Measurements from ENCODE around the gene POLR3K.

Gene POLR3K

DNA sequence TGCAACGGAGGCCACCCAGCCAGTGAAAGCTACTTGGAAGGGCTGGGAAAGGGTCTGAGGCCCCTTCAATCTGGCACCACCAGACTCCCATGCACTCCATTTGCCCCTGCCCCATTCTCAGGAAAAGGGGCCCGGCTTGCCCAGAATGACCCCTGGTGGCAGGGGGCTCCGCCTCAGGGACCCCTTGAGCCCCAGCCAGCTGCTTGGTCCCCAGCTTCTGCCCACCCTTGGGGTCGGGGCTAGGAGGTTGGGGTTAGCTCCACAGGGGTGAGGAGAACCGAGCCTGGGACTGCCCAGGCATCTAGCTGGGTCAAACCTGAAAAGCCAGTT, 17.8 kb upstream of the POLR3K start:
- TF ChIP-seq, protein P1, sequence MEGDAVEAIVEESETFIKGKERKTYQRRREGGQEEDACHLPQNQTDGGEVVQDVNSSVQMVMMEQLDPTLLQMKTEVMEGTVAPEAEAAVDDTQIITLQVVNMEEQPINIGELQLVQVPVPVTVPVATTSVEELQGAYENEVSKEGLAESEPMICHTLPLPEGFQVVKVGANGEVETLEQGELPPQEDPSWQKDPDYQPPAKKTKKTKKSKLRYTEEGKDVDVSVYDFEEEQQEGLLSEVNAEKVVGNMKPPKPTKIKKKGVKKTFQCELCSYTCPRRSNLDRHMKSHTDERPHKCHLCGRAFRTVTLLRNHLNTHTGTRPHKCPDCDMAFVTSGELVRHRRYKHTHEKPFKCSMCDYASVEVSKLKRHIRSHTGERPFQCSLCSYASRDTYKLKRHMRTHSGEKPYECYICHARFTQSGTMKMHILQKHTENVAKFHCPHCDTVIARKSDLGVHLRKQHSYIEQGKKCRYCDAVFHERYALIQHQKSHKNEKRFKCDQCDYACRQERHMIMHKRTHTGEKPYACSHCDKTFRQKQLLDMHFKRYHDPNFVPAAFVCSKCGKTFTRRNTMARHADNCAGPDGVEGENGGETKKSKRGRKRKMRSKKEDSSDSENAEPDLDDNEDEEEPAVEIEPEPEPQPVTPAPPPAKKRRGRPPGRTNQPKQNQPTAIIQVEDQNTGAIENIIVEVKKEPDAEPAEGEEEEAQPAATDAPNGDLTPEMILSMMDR (IDR thresholded peaks at IDR 0.05): no peak
- H3K27ac ChIP-seq: peak overlapping the region; percentile 93 to 97
- intact Hi-C loops (cut with DNase I; ENCODE audit: low total_unique reads): no loop called here
- peak overlapping the region; percentile 85 to 89 for H3K4me3 ChIP-seq
- no peaks in the 10 kb centered on the region for H3K9me3 ChIP-seq
- H3K27me3 ChIP-seq: no peaks in the 10 kb centered on the region
- DNase-seq: no peak
- peaks cover 3 to 86% (median 84%) of the 10 kb centered on the region in 4 donors for H3K4me1 ChIP-seq
- H3K36me3 ChIP-seq: no peaks in the 10 kb centered on the region

DNA sequence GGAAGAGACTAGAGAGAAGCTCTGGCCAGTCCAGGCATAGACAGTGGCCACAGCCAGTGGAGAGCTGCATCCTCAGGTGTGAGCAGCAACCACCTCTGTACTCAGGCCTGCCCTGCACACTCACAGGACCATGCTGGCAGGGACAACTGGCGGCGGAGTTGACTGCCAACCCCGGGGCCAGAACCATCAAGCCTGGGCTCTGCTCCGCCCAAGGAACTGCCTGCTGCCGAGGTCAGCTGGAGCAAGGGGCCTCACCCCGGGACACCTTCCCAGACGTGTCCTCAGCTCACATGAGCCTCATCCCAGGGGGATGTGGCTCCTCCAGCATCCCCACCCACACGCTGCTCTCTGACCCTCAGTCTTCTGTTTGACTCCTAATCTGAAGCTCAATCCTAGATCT, 15.8 kb upstream of the POLR3K start:
- no peaks in the 10 kb centered on the region for H3K9me3 ChIP-seq
- H3K27ac ChIP-seq: peak overlapping the region; percentile 51 to 97
- no peaks in the 10 kb centered on the region for H3K27me3 ChIP-seq
- peak overlapping the region; percentile 2 to 6 for H3K4me3 ChIP-seq
- H3K4me1 ChIP-seq: peaks cover 0 to 82% (median 78%) of the 10 kb centered on the region in 4 donors
- TF ChIP-seq, protein P1 (IDR thresholded peaks at IDR 0.05): no peak
- no peak for DNase-seq
- intact Hi-C loops (cut with DNase I; ENCODE audit: low total_unique reads): no loop called here
- peaks cover 9% of the 10 kb centered on the region in 3 donors for H3K36me3 ChIP-seq

DNA sequence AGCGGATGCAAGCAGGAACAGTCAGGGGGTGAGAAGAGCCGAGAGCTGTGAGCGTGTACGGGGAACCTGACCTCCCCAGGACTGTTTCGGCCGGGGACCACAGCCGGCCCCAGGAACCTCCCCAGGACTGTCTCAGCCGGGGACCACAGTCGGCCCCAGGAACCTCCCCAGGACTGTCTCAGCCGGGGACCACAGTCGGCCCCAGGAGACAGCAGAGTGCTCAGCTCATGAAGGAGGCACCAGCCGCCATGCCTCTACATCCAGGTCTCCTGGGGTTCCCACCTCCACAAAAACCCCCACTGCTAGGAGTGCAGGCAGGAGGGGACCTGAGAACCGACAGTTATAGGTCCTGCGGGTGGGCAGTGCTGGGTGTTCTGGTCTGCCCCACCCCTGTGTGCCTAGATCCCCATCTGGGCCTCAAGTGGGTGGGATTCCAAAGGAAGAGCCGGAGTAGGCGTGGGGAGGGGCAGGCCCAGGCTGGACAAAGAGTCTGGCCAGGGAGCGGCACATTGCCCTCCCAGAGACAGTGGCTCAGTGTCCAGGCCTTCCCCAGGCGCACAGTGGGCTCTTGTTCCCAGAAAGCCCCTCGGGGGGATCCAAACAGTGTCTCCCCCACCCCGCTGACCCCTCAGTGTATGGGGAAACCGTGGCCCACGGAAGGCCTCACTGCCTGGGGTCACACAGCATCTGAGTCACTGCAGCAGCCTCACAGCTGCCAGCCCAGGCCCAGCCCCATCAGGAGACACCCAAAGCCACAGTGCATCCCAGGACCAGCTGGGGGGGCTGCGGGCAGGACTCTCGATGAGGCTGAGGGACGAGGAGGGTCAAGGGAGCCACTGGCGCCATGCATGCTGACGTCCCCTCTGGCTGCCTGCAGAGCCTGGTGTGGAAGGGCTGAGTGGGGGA, 14.7 kb upstream of the POLR3K start:
- H3K4me3 ChIP-seq: peak overlapping the region; percentile 2 to 6
- TF ChIP-seq, protein P1 (IDR thresholded peaks at IDR 0.05): no peak
- H3K9me3 ChIP-seq: no peaks in the 10 kb centered on the region
- peaks cover 19 to 20% (median 20%) of the 10 kb centered on the region in 3 donors for H3K36me3 ChIP-seq
- DNase-seq: no peak
- no peaks in the 10 kb centered on the region for H3K27me3 ChIP-seq
- peak overlapping the region; percentile 51 to 97 for H3K27ac ChIP-seq
- intact Hi-C loops (cut with DNase I; ENCODE audit: low total_unique reads): no loop called here
- peaks cover 0 to 72% (median 70%) of the 10 kb centered on the region in 4 donors for H3K4me1 ChIP-seq

DNA sequence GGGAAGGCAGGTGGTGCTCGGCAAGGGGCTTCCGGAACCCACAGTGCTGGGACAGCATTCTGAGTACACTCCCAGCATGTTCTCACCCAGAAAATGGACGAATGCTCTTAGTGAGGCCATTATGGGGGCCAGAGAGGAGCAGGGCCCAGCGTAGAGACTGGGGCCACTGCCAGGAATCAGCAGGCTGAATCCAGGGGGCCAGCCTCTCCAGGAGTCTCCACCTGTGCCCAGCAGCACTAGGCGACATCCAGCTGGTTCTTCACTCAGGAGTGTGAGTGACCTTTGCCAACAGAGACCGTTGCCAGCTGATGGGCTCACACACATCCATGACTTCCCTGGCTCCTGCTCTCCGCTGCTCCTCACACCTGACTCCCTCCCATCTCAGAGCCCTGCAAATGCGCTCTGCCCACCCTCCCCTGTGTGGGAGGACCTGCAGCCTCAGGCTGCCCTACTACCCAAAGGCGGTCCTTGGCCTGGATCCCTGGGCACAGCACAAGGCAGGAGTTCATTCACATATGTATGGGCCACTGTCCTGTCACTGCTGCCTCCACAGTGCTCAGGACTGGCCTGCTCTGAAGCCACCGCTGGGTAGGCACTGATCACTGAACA, 13.9 kb upstream of the POLR3K start:
- Histone ChIP-seq H3K4me1 (peaks cover 0 to 65% (median 63%) of the 10 kb centered on the region in 4 donors), H3K4me3 (peak overlapping the region in 1 of 2 donors; percentile 0), H3K9me3 (no peaks in the 10 kb centered on the region), H3K36me3 (peaks cover 28% of the 10 kb centered on the region in 3 donors), H3K27me3 (no peaks in the 10 kb centered on the region), H3K27ac (peak overlapping the region; percentile 51 to 97)
- no peak for DNase-seq
- TF ChIP-seq, protein P1 (IDR thresholded peaks at IDR 0.05): no peak
- intact Hi-C loops (cut with DNase I; ENCODE audit: low total_unique reads): no loop called here

DNA sequence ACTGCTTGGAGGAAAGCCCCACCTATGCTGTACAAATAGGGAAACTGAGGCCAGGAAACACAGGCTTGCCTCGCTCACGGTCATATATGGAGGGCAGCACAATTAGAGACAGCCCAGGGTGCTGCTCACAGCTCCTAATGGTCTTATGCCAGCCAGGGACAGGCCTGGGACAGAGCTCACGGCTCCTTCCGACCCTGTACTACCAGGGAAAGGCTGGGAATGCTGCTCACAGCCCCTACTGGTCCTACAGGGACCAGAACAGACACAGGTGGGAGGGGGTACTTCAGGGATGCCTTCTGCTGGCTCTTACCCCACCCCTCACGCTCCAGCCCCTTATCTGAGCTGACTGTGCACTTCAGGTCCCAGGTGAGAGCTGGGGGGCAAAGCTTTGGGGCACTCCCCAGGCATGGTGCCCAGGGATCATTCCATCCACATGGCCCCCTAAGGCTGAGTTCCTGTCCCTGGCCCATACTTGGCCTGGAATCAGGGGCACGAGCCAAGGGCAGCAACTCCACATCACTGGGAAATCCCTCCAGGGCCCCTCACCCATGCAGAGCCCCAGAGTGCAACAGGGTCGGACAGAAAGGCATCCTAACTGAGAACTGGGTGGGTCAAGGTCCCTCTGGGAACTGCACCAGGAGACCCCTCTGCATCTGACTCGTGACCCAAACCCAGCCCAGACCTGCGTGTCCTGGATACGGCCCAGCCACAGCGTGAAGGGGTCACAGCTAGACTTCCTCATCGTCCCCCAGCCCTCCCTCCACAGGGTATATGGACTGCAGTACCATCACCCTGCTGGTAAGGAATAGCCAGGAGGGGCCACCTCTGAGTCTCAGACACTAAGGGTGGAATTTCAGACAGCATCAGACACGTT, 13.1 kb upstream of the POLR3K start:
- Histone ChIP-seq H3K27me3 (no peaks in the 10 kb centered on the region), H3K36me3 (peaks cover 35 to 36% (median 36%) of the 10 kb centered on the region in 3 donors), H3K9me3 (no peaks in the 10 kb centered on the region), H3K27ac (peak overlapping the region; percentile 51 to 97), H3K4me3 (no peak overlapping the region), H3K4me1 (peaks cover 0 to 65% (median 63%) of the 10 kb centered on the region in 4 donors)
- TF ChIP-seq, protein P1 (IDR thresholded peaks at IDR 0.05): no peak
- no peak for DNase-seq
- intact Hi-C loops (cut with DNase I; ENCODE audit: low total_unique reads): no loop called here

Measured in tibial artery (tissue), 4 donors.